SIG-M5 (cell line): ENCODE data around the gene ISYNA1.
"Not testable (repeated sequence)": the region's sequence is repeated elsewhere in the genome, so short reads cannot be mapped to it uniquely, and the experiment has no call there.

Experiments used
- DNase-seq: peaks from one replicate; lab custom pipeline; 2025; lab: John Stamatoyannopoulos, UW

ISYNA1 gene

DNA sequence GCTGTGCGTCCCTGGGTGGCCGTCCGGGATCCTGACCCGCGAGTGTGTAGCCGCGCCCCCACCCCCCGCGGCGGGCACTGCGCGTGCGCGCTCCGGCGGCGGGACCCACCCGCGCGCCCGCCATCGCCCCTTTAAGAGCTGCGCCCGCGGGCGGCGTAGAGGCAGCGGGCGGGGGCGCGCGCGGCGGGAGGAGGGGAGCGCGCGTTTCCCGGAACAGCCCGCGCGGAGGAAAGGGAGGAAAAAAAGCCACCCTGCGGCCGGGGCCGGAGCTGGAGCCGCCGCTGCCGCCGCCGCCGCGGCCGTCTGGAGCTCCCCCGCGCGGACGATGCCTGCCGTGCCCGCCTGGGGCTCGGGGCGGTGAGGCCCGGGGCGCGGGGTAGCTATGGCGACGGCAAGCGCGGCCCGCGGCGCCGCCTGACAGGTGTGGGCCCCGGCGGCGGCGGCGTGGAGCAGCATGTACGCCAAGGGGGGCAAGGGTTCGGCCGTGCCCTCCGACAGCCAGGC is 18.7 kb downstream of the ISYNA1 start, which contains the start of gene SSBP4:
Gene SSBP4 (plus strand): TSS at position 204 of the 504 bp plus-strand sequence. CDS start 251 bp downstream, at position 455.
- DNase-seq, result no peak

DNA sequence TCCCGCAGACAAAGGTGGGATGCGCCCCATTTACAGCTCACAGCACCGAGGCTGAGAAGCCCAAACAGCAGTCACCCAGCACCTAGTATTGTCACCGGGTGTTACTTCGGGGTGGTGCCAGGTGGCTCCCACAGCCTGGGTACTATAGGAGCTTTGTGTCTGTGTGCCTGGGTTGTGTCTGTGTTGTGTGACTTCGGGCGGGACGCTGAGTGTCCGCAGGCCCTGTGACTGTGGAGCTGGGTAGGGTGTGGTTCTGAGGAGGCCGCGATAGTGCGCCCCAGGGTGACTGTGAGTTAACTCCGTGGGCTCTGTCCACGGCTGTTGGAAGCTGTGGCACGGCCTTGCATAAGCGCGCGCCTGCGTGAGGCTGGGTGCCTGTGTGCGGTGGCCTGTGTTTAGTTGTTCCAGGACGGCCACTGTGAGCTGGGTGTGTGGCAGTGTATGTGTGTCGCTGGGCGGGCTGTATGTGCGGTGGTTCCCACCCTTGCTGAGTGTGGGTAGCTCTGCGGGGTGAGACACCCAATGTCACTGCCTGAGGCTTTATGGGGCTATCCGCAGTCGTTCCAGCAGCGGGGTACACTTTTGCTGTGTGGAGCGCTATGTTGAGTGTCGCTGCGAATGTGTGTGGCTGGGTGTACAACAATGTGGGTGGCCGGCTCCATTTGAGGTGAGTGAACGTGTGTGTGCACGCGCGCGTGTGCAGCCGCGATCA is 19.3 kb downstream of the ISYNA1 start:
- DNase-seq, result no peak

DNA sequence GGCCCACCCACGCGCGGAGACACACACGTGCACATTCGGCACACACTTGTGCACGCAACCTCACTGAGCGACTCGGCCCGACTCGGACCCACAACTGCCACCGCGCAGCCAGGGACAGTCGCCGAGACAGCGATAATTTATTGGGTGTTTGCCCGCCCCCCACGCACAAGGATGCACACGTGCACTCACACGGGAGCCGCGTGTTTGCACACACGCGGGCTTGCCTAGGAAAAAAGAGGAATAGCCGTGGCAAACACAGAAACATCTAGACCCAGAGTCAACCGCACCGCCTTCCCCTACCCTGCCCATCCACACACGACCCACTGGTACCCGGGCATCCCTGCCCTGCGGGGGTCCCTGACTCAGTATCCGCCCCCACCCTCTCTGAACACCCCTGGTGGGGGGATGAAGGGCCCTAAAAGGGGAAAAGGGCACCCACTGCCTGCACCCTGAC is 19.9 kb downstream of the ISYNA1 start:
- no peak for DNase-seq

DNA sequence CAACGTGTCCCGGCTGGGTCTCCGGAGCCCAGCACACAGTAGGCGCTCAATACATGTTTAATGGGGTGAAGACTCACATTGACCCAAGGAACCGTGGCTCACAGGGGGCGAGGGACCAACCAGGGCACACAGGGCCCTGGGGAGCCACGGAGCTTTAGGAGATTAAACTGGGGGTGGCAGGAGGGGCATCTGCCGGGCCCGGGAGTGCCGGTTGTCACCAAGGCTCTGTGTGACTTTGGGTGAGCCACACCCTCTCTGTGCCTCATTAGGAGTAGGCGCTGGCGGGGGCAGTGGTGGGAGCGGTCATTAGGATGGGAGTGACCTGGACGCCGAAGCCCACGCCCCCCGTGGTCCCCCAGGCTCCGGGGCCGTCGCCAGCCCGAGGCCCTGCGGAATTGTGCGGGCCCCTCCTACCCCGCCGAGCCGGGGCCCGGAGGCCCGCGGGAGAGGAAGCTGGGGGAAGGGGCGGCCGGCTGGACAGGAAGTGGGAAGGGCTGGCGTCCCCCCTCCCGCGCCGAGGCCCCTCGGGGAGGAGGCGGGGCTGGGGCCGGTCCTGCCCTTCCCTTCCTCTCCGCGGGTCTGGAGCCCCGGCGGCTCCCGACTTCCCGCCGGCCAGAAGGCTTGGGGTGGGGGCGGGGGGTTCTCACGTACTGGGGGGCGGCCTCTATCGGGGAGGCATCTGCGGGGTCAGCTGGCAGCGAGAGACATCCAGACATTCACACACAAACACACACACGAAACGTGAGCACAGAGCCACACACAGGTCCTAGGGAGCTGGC is 20.5 kb downstream of the ISYNA1 start:
- no peak for DNase-seq

DNA sequence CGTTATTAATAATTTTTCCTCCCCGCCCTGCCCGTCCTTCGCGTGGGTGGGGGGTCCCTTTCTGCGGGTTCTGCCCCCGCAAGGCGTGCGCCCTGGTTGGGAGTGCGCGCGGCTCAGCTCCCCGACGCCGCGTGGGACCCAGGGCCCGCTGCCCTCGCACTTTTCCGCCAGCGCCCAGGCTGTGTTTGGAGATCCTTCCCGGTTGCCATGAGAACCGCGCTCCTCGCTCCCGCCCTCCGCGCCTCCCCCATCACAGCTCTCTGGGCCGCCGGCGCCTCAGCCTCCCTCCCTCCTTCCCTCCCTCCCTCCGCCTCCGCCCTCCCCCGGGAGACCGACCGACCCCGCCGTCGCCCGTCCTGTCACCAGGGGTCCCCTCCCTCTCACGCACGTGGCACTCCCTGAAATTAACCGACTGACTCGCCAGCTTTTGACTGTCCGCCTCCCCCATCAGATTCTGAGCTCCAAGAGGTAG is 21.1 kb downstream of the ISYNA1 start:
- DNase-seq, result no peak

DNA sequence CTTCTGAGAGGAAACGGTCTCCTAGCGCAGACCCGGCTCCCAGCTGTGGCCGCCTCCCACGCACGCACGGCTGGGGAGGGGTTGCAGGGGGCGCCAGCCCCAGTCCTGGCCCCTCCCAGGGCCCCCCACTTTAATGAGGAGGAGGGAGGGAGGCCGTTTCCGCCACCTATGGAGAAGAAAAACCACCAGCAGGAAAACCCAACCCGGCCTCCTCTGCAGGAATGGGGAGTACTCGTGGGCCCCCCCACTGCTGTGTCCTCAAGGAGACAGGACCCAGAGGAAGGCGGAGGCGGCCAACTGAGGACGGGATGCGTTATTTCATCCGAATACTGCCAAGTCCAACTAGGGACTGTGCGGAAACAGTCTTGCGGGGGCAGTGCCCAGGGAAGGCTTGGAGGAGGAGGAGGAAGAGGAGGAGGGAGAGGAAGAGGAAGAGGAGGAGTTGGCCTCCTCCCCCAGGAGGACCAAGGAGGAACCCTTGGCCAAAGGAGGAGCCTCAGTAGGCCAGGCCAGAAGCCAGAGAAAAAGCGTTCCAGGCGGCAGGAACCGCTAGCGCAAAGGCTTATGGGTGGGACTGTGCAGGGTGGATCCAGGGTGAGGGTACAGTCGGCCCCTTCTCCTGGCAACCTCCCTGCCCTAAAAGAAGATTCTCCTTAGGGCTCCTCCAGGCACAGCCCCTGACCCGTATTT is 22.6 kb downstream of the ISYNA1 start:
- no peak for DNase-seq

DNA sequence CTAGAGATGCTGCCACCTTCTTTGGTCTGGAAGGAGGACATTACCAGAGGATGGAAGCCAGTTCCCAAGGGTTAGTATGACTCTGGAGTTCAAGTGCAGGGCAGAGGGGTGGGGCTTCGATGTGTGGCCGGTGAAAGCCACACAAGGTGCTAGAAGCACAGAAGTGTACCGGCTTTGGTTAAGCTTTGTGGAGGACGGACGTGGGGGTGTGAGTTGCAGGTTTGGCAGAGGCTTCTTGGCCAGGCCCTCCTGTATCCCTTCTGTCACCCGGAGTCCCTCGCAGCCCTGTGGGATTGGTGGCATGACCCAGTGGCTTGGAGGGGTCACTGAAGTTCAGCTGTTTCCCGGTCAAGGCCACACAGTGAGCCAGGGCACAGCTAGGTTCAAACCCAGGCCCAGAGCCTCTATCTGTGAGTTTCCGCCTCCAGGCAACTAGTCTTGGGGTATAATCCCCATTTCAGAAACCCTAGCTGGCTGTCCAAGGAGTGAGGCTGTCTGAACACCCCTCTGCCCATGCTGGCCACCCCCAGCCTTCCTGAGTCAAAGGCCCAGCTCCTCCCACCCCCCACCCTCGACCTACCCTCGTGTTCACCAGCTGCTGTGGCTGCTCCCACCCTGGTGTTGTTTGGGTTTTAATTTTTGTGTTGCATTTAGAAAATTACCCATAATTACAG is 23.3 kb downstream of the ISYNA1 start:
- no peak for DNase-seq

DNA sequence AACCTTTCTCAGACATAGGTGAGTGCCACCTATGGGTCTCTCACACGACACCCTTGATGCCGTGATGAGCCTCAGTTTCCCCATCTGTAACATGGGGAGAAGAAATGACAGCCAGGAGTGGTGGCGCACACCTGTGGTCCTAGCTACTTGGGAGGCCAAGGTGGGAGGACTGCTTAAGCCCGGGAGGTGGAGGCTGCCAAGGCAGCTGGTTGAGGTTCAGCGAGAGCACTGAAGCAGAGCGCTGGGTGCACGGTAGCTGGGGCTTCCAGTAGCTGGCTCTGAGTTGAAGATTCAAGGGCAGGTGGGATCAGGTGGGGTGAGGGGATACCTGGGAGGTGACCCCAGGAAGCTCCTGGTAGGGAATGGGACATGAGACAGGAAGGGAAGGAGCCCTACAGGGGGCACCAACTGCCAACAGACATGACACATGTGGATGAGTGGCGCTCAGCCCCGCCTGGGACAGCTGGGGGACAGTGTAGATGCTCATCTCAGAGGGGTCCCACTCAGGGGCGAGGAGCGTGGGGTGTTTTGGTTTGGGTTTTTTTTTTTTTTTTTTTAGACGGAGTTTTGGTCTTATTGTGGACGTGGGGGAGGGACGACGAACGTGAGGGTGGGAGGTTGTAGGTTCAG is 25.2 kb downstream of the ISYNA1 start:
- DNase-seq, result no peak

DNA sequence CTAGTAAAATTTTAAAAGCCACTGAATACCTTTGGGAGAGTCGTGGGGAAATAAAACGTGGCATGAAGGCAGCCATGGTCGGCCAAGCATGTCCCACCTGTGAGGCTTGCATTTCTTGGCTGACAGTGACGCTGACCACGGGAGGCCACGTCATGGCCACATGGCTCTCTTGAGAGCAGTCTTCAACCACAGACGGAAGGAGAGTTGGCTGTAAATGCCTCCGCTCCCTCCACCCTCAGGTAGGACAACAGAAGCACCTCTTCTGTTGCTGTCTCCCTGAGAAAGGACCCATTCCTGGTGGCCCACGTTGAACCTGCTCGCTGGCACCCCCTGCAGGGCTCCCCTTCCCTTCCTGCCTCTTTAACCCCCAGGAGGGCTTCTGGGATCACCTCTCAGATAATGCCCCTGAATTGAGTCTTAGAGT is 29.9 kb downstream of the ISYNA1 start:
- no peak for DNase-seq

DNA sequence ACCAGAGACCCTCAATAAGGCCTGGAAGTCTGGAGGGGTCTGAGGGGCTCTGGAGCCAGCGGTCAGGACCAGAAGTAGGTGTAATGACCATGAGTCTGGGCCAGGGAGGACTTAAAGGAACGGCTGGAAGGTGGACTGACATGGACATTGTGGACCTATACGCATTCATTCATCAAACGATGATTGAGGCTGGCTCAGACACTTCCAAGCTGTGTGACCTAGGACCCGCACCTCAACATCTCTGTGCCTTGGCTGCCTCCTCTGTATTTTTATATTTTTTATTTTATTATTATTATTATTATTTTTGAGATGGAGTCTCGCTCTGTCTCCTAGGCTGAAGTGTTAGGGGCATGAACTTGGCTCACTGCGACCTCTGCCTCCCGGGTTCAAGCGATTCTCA is 31.2 kb downstream of the ISYNA1 start:
- DNase-seq, result no peak

DNA sequence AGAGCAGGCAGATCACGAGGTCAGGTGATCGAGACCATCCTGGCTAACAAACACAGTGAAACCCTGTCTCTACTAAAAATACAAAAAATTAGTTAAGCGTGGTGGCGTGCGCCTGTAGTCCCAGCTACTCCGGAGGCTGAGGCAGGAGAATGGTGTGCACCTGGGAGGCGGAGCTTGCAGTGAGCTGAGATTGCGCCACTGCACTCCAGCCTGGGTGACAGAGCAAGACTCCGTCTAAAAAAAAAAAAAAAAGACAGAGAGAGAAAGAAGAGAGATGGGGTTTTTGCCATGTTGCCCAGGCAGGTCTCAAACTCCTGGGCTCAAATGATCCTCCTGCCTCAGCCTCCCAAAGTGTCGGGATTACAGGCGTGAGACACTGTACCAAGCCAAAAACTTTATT is 32.2 kb downstream of the ISYNA1 start:
- DNase-seq, result not testable (repeated sequence)

DNA sequence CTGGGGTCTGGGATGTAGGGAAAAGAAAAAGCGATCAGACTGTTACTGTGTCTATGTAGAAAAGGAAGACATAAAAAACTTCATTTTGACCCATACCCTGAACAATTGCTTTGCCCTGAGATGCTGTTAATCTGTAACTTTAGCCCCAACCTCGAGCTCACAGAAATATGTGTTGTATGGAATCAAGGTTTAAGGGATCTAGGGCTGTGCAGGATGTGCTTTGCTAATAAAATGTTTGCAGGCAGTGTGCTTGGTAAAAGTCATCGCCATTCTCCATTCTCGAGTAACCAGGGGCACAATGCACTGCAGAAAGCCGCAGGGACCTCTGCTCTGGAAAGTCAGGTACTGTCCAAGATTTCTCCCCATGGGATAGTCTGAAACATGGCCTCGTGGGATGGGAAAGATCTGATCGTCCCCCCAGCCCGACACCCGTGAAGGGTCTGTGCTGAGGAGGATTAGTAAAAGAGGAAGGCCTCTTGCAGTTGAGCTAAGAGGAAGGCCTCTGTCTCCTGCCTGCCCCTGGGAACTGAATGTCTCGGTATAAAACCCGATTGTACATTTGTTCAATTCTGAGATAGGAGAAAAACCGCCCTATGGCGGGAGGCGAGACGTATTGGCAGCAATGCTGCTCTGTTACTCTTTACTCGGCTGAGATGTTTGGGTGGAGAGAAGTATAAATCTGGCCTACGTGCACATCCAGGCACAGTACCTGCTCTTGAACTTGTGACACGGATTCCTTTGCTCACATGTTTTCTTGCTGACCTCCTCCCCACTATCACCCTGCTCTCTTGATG is 35.3 kb downstream of the ISYNA1 start:
- not testable (repeated sequence) for DNase-seq

DNA sequence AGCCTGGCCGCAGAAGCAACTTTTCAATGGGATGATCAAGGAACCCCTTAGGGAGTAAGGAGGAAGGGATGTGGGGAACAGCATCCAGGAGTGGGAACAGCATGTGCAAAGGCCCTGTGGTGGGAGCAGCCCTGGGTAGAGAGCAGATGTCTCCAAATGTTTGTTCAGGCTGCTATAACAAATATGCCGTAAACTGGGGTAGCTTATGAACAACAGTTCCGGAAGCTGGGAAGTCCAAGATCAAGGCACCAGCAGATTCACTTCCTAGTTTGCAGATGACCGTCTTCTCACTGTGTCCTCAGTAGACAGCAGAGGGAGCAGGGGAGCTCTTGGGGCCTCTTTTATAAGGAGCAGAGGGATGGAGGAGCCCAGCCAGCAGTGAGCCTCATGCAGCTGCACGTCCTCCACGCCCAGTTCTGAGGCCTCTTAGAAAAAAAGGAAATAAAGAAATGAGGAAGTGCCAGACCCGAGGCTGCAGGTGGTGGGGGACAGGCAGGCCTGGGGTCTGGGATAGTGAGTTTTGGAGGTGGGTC is 36.3 kb downstream of the ISYNA1 start:
- peak; percentile 94 for DNase-seq

DNA sequence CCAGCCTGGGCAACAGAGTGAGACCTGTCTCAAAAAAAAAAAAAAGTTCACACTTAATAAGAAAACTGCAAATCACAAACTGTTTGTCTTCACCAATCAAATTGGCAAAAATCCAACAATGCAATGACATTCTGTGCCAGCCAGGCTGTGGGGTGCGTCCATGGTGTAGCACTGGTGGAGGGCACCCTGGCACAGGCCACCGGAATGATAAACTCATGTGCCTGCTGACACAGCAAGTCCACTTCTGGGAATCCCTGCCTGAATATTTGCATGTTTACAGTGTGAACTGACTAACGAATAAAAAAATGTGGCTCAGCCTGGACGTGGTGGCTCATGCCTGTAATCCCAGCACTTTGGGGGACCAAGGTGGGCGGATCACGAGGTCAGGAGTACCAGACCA is 38.9 kb downstream of the ISYNA1 start:
- DNase-seq, result no peak

DNA sequence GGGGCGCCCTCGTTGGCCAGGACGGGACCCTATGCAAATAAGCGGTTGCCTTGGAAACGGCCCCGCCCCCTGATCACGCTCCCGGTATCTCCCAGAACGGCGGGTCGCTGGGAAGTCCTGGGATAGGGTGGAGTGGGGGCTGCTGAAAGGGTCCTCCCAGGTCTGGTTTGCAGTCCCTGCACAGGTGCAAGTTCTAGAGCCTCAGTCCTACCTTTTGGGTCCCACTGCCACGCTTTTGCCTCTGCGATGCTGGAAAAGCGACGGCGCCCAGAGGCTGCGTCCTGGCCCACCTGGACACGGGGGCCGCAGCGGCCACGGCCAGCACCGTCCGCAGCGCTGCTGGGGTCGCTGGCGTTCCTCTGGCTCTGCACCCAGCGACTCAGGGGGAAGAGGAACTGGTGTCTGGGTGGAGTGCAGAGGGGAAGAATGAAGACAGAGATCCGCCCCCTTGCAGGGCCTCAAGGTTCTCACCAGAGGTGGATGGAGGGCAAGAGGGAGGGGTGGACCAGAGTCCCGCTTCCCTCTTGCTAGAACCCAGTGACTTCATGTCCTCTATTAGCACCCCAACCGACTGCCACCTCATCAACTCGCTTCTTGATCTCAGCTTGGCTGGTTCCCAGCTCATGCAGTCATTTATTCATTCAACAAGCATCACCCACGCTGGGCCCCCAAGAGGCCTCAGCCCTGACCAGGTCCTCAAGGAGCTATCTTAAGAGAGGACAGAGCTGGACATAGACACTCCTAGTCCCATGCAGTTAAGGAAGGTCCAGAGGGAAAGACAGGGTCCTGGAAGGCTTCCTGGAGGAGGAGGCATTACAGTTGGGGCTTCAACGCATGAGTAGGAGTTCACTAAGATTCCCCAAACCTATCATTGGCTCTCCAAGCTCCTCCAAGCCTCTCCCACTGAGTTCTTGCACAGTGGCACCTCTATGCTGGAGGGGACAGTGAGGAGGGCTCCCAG is 40.4 kb downstream of the ISYNA1 start, which contains the start of gene LRRC25:
Gene LRRC25 (minus strand): TSS at position 381 of the 961 bp plus-strand sequence. CDS start 659 bp downstream, outside the sequence.
- peak; percentile 66 for DNase-seq

DNA sequence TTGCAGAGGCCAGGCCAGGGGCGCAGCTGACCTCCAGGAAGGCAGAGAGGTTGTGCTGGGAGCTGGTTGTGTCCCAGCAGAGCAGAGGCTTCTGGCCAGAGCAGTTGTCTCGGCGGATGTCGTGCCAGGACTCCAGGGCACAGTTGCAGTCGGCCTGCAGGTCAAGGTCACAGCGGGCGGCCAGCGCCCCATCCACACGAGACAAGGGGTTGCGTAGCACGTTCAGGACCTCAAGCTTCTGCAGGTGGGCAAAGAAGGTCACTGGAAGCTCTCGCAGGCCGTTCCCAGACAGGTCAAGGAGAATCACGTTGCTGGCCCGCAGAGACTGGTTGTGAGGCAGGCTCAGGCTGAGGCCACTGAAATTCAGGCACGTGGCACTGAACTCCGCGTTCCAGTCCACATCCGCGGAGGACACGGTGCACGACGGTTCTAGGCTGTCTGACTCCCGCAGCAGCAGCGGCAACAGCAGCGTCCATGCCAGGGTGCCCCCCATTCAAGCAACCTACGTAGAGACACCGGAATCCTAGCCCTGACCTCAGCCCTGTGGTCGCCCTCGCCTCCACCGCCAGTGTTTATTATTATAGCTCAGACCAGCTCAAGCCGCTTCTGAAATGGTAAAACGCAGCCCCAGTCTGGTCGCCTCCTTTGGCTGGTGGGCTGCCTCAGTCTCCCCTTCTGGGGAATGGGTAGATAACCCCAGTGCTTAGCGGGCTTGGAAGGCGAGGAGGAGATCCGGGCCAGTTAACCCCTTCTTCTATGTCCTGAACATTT is 41.3 kb downstream of the ISYNA1 start:
- no peak for DNase-seq

DNA sequence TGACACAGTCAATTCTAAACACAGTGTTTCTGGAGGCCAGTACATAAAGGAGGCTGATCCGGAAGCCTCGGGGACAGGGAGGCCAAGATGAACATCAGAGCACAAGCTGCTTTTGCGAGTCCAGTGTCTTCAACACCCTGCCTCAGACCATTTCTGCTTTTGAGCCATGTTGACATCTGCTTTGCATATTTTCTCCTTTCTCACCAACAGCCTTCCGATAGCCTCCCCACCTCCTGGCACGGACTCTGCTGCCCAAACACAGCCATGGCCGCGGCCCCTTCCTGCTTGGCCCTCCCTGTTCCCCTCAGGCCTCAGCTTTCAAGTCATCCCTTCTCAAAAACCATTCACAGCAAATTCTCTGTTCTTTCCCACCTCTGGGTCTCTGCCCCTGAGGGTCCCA is 44.1 kb downstream of the ISYNA1 start:
- no peak for DNase-seq

DNA sequence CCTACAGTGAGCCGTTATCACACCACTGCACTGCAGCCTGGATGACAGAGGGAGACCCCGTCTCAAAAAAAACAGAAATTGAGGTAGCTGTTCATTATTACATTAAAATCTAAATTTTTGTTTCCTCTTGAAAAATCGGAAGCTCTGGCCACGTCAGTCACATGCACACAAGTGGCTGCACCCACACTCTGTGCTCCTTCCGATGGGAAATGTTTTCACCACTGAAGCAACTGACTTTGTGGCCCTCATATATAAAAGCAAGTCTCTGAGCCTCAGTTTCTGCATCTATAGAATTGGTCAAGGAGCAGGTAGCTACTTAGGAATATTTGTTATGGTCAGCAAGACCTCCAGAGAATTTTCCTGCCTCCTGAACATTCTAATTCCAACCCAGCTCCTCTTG is 45.0 kb downstream of the ISYNA1 start:
- DNase-seq, result no peak
